Nephron progenitor cell (in vitro differentiated cells): ENCODE measurements around the gene PSMG4.
A peak's percentile ranks its signal among the peaks of the same experiment; 100 is the strongest.

Experiments used
- DNase-seq: peaks from one replicate; pipeline ENCODE4 v3.0.0; 2021
- H3K27ac Mint-ChIP-seq: 2 replicates; pipeline ENCODE4 v1.8.0; 2021; ENCODE audit warnings: mild to moderate bottlenecking, moderate library complexity, mixed read lengths
- H3K27me3 Mint-ChIP-seq: 2 replicates; pipeline ENCODE4 v1.8.0; 2021; ENCODE audit warnings: mild to moderate bottlenecking, low read depth, mixed read lengths; ENCODE audit not compliant: poor library complexity
- H3K36me3 Mint-ChIP-seq: 2 replicates; pipeline ENCODE4 v1.8.0; 2021; ENCODE audit warnings: low read depth, mixed read lengths
- H3K4me1 Mint-ChIP-seq: 2 replicates; pipeline ENCODE4 v1.8.0; 2021; ENCODE audit warnings: mixed read lengths
- H3K4me3 Mint-ChIP-seq: 2 replicates; pipeline ENCODE4 v1.8.0; 2021; ENCODE audit warnings: mild to moderate bottlenecking, moderate library complexity, mixed read lengths
- H3K9me3 Mint-ChIP-seq: 2 replicates; pipeline ENCODE4 v1.8.0; 2021; ENCODE audit warnings: mild to moderate bottlenecking, moderate library complexity, mixed read lengths
- TF ChIP-seq, protein P1 (sequence below): fragments of 200-600 bp; sonication (generic); IDR thresholded peaks from 2 replicates; pipeline ENCODE4 v1.5.0; 2021; ENCODE audit warnings: antibody characterized with exemption

PSMG4 gene, protein sequence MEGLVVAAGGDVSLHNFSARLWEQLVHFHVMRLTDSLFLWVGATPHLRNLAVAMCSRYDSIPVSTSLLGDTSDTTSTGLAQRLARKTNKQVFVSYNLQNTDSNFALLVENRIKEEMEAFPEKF

GRCh38 chr6:3258720-3259490, at the start of gene PSMG4:
Gene PSMG4, plus strand, starts transcription at chr6:3258947. Its CDS starts 76 bp downstream, at chr6:3259023.
- H3K4me1 Mint-ChIP-seq, result peaks cover 36% of the 10 kb centered on the region
- peak within 1 kb of the TSS; percentile 95 for H3K4me3 Mint-ChIP-seq
- peaks cover 7% of the 10 kb centered on the region for H3K27me3 Mint-ChIP-seq
- H3K27ac Mint-ChIP-seq, result no peak within 1 kb of the TSS
- no peaks in the 10 kb centered on the region for H3K9me3 Mint-ChIP-seq
- H3K36me3 Mint-ChIP-seq, result peaks cover 16% of the 10 kb centered on the region
- peak; percentile 99 for DNase-seq
- TF ChIP-seq, protein P1, sequence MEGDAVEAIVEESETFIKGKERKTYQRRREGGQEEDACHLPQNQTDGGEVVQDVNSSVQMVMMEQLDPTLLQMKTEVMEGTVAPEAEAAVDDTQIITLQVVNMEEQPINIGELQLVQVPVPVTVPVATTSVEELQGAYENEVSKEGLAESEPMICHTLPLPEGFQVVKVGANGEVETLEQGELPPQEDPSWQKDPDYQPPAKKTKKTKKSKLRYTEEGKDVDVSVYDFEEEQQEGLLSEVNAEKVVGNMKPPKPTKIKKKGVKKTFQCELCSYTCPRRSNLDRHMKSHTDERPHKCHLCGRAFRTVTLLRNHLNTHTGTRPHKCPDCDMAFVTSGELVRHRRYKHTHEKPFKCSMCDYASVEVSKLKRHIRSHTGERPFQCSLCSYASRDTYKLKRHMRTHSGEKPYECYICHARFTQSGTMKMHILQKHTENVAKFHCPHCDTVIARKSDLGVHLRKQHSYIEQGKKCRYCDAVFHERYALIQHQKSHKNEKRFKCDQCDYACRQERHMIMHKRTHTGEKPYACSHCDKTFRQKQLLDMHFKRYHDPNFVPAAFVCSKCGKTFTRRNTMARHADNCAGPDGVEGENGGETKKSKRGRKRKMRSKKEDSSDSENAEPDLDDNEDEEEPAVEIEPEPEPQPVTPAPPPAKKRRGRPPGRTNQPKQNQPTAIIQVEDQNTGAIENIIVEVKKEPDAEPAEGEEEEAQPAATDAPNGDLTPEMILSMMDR, result no peak

DNA sequence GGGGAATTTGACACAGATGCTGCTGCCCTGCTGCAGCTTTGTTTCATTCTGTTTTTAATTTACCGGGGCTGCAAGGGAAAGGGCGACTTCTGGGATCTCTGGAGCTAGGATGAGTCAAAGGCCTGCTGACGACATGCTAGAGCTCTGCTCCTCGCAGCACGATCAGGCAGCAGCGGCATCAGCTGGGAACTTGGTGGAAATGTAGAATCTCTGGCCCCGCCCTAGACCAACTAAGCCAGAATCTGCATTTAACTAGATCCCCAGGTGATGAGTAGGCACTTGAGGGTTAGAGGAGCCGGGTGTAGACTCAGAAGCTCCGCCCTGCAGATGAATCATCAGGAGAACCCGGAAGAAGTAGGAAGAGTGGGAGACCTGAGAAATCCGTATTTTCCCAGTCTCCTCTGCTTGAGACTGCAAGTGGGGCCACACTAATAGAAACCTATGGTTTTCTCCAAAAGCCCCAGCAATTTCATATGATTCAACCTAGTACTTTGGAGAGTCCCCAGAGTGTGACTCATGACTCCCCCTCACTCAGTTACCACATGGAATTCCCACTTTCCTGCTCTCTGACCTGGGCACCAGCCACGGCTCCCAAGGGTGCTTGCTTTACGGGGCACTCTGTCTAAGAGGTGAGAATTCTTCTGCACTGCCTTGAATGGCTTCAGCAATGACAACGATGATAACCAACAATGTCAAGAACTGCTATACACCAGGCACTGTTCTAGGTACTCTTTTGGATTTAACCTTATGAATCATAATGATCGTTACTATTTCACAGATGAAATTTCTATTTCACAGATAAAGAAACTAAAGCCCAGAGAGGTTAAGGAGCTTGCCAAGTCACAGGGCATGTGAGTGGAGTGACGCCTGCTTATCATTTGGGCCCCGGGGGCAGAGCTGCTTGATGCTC, 49.4 kb upstream of the PSMG4 start:
- Mint-ChIP-seq H3K27me3 (peaks cover 7% of the 10 kb centered on the region), H3K4me1 (peaks cover 41% of the 10 kb centered on the region), H3K27ac (no peak overlapping the region), H3K36me3 (peaks cover under 1% of the 10 kb centered on the region), H3K4me3 (peak overlapping the region; percentile 47), H3K9me3 (peaks cover 12% of the 10 kb centered on the region)
- TF ChIP-seq, protein P1, result no peak
- no peak for DNase-seq

- no peak overlapping the region for H3K27ac Mint-ChIP-seq
- TF ChIP-seq, protein P1, result no peak
- H3K4me3 Mint-ChIP-seq, result no peak overlapping the region
- no peaks in the 10 kb centered on the region for H3K36me3 Mint-ChIP-seq
- H3K9me3 Mint-ChIP-seq, result peaks cover 6% of the 10 kb centered on the region
- no peak for DNase-seq
- peaks cover 41% of the 10 kb centered on the region for H3K4me1 Mint-ChIP-seq
- peaks cover 7% of the 10 kb centered on the region for H3K27me3 Mint-ChIP-seq
Measured at GRCh38 chr6:3210024-3210610, 48.6 kb upstream of the PSMG4 start.

DNA sequence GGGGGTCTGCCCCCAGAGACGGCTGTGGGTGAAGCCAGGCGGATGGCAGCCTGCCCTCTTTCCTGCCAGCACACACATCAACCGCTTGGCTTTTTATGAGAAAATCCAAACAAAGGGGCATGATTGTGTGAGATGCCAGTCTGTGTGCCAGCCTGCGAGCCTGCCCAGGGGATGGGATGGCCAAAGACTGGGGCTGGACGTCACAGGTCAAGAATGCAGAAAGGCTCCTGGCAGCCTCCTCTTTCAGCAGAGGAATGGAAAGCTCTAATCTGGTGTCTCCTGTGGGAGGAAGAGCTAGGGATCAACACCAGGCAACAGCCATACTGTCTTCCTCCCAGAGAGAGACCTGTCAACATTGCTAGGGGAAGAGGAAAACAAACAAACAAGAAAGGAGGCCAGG, 47.1 kb upstream of the PSMG4 start:
- no peak overlapping the region for H3K27ac Mint-ChIP-seq

GRCh38 chr6:3212261-3212660, 46.5 kb upstream of the PSMG4 start:
- H3K4me3 Mint-ChIP-seq, result no peak overlapping the region
- H3K4me1 Mint-ChIP-seq, result peaks cover 38% of the 10 kb centered on the region
- peaks cover 7% of the 10 kb centered on the region for H3K27me3 Mint-ChIP-seq
- no peak for DNase-seq
- H3K9me3 Mint-ChIP-seq, result no peaks in the 10 kb centered on the region
- H3K27ac Mint-ChIP-seq, result no peak overlapping the region
- TF ChIP-seq, protein P1, result no peak
- H3K36me3 Mint-ChIP-seq, result no peaks in the 10 kb centered on the region

More for the DNA sequence above, 47.1 kb upstream of the PSMG4 start:
- H3K36me3 Mint-ChIP-seq, result no peaks in the 10 kb centered on the region
- TF ChIP-seq, protein P1, result no peak
- no peak overlapping the region for H3K4me3 Mint-ChIP-seq
- peaks cover 7% of the 10 kb centered on the region for H3K27me3 Mint-ChIP-seq
- DNase-seq, result no peak
- H3K9me3 Mint-ChIP-seq, result no peaks in the 10 kb centered on the region
- H3K4me1 Mint-ChIP-seq, result peaks cover 41% of the 10 kb centered on the region
